Forelimb muscle (tissue), 1 donor: ENCODE measurements around the gene RRP36. TPM values are rescaled to one million over a fixed set of nuclear protein-coding genes. Genes with fewer than 3 reads are reported as not detected.

Experiments used
- DNase-seq: peaks from one replicate; pipeline ENCODE4 v3.0.0-alpha.2; 2013; ENCODE audit warnings: low read depth
- polyA plus RNA-seq: library from polyadenylated mRNA; unstranded; fragments of 120-200 nt; gene quantifications from one replicate; pipeline ENCODE4 v1.2.1, GENCODE V29; 2013; ENCODE audit not compliant: insufficient read length

Gene RRP36
- polyA plus RNA-seq, 1 donor = 40.4 TPM

- no peak for DNase-seq
These were observed 15.2 kb upstream of the RRP36 start for GRCh38 chr6:43006251-43006650.

- DNase-seq = no peak
These were observed 14.3 kb upstream of the RRP36 start for GRCh38 chr6:43007126-43007525.

- DNase-seq = no peak
These were observed 12.3 kb upstream of the RRP36 start for GRCh38 chr6:43009124-43009523.

GRCh38 chr6:43011207-43011606 lies 10.2 kb upstream of the RRP36 start:
- DNase-seq = no peak

GRCh38 chr6:43012364-43012763 lies 9.1 kb upstream of the RRP36 start:
- DNase-seq = no peak

GRCh38 chr6:43013097-43013842 lies 8.2 kb upstream of the RRP36 start:
- no peak for DNase-seq

GRCh38 chr6:43013843-43014433 lies 7.5 kb upstream of the RRP36 start, which contains the start of the genes KLHDC3 and MEA1:
KLHDC3 (plus strand) TSS chr6:43014249; CDS start chr6:43017193, 2,944 bp downstream.
MEA1 (minus strand) TSS chr6:43013946; CDS start chr6:43013813, 133 bp downstream.
- peak; percentile 99 for DNase-seq

- no peak for DNase-seq
These were observed 7.0 kb upstream of the RRP36 start for GRCh38 chr6:43014434-43014909.

GRCh38 chr6:43016176-43016942 lies 5.1 kb upstream of the RRP36 start:
- DNase-seq = no peak

- DNase-seq = no peak
These were observed 4.5 kb upstream of the RRP36 start for GRCh38 chr6:43016943-43017334.

GRCh38 chr6:43019152-43019551 lies 2.3 kb upstream of the RRP36 start:
- no peak for DNase-seq

- DNase-seq = no peak
These were observed 1.2 kb upstream of the RRP36 start for GRCh38 chr6:43020052-43020705.

- DNase-seq = no peak
These were observed 576 bp upstream of the RRP36 start for GRCh38 chr6:43020847-43021246.

GRCh38 chr6:43024436-43024835 lies 3.0 kb downstream of the RRP36 start:
- no peak for DNase-seq

GRCh38 chr6:43026365-43026764 lies 4.9 kb downstream of the RRP36 start:
- no peak for DNase-seq

- no peak for DNase-seq
These were observed 7.7 kb downstream of the RRP36 start for GRCh38 chr6:43029120-43029519.

GRCh38 chr6:43032326-43032725 lies 10.9 kb downstream of the RRP36 start:
- no peak for DNase-seq

- DNase-seq = no peak
These were observed 12.2 kb downstream of the RRP36 start for GRCh38 chr6:43033496-43034189.

GRCh38 chr6:43034190-43034525 lies 12.7 kb downstream of the RRP36 start:
- no peak for DNase-seq

GRCh38 chr6:43035495-43036194 lies 14.2 kb downstream of the RRP36 start:
- DNase-seq = no peak

- DNase-seq = no peak
These were observed 15.3 kb downstream of the RRP36 start for GRCh38 chr6:43036712-43037111.
